Ramos (cell line): ENCODE results near the gene ITPR3.

Experiments used
- in situ Hi-C: fragments of 300-500 bp; cut with MboI; formaldehyde crosslinking; loops from one replicate; pipeline ENCODE4 v1.14.3; 2022; ENCODE audit warnings: low sequenced_read_pairs; ENCODE audit not compliant: unreplicated experiment

Gene ITPR3

GRCh38 chr6:33663727-33664449 is 42.8 kb downstream of the ITPR3 start:
- in situ Hi-C loops = no loop called here

DNA sequence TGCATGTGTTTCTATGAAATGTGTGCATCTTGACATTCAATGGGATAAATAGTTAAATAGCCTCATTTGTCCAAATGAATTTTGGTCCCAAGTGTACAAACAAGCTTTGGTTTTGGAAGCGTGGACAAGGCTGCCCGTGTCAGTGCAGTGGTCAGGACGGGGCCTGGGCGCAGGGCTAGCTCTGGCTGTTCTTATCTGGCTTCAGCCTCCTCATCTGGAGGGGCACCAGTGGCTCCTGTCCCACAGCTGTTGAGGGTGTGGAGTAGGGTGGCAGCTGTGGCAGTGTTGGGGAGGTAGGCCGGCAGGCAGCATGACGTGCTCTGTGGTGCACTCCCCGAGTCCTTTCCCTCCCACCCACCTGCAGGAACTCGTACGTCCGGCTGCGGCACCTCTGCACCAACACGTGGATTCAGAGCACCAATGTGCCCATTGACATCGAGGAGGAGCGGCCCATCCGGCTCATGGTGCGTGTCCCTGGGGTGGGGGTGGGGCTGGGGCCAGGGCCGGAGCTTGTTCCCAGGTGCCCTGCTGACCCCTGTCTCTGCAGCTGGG is 43.5 kb downstream of the ITPR3 start:
- in situ Hi-C loops = no loop called here

DNA sequence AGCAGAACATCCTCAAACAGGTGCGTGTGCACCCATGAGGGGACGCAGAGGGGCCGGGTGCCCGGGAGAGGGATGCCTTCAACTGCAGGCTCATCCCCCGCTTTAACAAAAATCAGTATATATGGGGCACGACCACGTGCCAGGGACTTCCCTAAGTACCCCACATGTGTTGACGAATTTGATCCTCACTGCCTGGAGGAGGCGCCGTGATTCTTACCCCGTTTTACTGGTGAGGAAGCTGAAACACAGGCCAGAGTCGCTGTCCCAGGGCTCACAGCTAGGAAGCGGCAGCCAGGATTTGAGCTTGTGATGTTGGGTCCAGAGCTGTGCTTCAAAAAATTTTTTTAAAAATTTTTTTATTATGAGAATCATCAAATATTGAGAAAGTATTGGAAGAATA is 44.8 kb downstream of the ITPR3 start:
- in situ Hi-C loops = no loop called here

- in situ Hi-C loops = no loop called here
Measured at GRCh38 chr6:33667072-33667471, 46.0 kb downstream of the ITPR3 start.

DNA sequence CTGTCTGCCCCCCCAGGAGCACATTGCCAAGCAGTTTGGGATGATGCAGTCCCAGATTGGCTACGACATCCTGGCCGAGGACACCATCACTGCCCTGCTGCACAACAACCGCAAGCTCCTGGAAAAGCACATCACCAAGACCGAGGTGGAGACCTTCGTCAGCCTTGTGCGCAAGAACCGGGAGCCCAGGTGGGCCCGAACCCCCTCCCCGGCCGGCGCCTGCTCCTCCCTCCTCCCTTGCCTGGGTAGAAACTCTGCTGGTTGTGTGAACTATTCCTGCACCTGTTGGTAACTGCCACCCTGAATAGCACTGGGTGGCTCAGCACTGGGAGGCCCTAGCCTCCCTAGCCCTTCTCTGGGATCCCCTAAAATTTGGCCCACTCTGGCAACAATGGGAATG is 46.7 kb downstream of the ITPR3 start:
- in situ Hi-C loops = no loop called here

- in situ Hi-C loops = no loop called here
Measured at GRCh38 chr6:33668328-33668727, 47.2 kb downstream of the ITPR3 start.

DNA sequence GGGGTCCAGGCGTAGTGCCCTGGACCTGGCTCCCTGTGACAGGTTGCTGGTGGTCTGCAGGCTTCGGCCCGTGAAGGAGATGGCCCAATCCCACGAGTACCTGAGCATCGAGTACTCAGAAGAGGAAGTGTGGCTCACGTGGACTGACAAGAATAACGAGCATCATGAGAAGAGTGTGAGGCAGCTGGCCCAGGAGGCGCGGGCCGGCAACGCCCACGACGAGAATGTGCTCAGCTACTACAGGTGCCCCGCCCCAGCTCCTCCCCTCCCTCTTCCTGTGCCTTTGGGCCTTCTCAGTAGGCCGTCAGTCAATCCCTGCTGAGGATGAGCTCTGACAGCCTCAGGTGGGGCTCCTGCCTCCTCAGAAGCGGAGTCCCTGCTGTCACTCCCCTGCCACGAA is 47.8 kb downstream of the ITPR3 start:
- in situ Hi-C loops = no loop called here

DNA sequence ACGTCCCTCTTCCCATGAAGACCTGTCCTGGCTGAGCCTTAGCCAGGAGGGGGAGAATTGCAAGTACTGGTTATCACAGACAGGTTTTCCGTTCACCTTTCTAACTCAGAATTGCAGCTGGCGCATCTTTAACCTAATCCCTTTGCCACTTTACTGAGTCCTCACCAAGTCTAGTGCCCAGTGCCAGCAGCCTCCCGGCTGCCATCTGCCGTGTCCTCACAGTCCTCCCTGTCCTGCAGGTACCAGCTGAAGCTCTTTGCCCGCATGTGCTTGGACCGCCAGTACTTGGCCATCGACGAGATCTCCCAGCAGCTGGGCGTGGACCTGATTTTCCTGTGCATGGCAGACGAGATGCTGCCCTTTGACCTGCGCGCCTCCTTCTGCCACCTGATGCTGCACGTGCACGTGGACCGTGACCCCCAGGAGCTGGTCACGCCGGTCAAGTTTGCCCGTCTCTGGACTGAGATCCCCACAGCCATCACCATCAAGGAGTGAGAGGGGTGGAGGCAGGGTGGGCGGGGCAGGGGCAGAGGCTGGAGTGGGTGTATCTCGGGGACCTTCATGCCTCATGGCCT is 49.1 kb downstream of the ITPR3 start:
- in situ Hi-C loops = no loop called here

DNA sequence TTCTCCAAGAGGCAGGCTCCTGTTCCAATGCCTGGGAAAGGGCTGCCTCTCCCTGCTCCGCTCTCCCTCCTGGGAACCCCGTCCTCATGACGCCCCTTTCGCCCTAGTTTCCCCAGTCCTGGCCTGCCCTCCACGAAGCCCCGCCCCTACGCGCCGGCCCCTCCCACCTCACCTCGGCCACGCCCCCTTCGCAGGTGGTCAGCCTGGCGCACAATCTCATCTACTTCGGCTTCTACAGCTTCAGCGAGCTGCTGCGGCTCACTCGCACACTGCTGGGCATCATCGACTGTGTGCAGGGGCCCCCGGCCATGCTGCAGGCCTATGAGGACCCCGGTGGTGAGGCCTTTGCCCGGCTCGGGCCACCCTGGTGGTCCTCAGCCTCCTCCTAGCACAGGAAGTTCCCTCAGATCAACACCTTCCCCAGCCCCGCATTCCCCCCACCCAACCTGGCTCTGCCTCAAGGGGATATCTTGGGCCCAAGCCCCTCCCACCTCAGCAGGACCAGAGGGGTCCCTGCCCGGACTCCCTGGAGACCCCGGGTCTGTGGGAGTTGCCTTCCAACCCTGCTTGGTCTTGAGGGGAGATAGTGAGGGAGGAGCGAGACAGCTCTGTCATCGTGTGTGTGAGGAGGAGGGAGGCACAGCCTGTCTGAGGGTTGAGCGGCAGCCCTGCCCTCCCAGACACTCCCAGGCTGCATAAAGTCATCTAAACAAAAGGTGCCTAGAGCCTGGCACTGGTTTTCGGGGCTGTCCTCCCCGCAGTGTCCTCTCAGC is 50.0 kb downstream of the ITPR3 start:
- in situ Hi-C loops = no loop called here

DNA sequence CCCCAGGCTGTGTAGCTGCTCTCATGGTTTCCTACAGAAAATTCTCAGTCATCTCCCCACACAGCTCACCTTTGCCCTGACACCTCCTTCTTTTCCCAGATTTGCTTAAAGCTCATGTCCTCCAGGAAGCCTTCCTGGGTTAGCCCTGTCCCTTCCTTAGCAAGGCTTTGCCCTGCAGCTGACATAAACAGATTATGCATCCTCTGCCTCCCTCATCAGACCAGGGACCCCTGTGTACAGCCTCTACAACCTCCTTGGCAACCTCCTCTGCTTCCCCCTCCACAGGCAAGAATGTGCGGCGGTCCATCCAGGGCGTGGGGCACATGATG is 50.6 kb downstream of the ITPR3 start:
- in situ Hi-C loops = no loop called here

GRCh38 chr6:33672808-33673207 is 51.7 kb downstream of the ITPR3 start:
- in situ Hi-C loops = no loop called here

- in situ Hi-C loops = no loop called here
Measured at GRCh38 chr6:33673851-33674250, 52.7 kb downstream of the ITPR3 start.

GRCh38 chr6:33675968-33676367 is 54.8 kb downstream of the ITPR3 start:
- in situ Hi-C loops = no loop called here

GRCh38 chr6:33676416-33677142 is 55.5 kb downstream of the ITPR3 start:
- in situ Hi-C loops = no loop called here

- in situ Hi-C loops = no loop called here
Measured at GRCh38 chr6:33677143-33677660, 56.1 kb downstream of the ITPR3 start.

DNA sequence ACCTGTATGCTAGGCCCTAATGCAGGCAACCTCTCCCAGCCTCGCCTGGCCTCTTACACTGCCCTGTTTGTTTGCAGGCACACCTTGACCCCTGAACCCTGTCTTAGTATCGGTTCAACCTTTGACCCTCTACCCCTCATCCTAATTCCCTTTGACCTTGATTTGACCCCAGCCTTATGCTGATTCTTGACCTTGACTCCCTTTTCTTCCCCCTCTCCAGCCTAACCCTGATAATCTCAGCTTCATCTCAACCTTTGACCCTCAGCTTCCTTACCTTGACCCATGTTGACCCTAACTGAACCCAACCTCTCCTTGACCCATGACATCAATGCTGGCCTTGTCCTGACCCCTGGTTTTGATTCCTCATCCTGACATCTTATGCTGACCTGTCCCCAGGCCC is 56.6 kb downstream of the ITPR3 start:
- in situ Hi-C loops = no loop called here

DNA sequence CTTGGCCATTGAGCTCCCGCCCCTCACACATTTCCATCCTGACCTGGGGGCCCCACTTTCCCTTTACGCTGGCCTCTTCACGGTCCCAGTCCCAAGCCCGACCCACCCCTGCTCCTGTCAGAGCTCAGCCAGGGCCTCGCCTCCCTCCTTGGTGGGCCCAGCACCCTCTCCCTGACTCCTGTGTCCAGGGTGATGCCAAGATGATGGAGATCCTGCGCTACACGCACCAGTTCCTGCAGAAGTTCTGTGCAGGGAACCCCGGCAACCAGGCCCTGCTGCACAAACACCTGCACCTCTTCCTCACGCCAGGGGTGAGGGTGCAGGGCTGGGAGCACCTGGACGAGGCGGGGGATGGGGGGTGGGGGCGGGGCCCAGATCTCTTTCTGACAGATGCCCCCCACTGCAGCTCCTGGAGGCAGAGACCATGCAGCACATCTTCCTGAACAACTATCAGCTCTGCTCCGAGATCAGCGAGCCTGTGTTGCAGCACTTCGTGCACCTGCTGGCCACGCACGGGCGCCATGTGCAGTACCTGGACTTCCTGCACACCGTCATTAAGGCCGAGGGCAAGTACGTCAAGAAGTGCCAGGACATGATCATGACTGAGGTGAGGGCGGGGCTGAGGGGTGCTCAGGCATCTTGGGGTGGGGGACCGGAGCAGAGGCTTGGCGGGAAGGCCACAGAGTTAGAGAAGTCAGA is 57.3 kb downstream of the ITPR3 start:
- in situ Hi-C loops = no loop called here

DNA sequence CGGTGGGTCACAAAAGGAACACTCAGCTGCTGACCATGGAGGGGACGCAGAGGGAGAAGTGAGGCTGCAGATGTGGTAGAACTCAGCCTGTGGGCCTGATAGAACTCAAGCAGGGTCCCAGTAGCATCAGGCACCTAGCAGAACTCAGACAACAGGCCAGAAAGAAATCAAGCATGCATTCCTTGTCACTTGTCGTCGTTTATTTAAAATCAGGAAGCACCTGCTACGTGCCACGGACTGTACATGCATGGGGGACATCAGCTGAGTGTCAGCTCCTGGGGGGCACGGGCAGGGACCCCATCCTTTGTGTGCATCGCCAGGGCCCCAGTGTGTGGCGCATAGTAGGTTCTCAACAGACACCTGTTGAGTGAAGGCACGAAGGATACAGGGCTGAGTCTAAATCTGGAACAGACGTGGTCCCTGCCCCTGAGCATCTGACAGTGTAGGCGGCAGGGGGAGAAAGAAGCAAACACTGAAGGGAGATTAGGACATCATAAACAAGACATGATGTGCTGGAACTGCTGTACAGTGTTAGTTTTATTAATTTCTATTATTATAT is 57.9 kb downstream of the ITPR3 start:
- in situ Hi-C loops = no loop called here

DNA sequence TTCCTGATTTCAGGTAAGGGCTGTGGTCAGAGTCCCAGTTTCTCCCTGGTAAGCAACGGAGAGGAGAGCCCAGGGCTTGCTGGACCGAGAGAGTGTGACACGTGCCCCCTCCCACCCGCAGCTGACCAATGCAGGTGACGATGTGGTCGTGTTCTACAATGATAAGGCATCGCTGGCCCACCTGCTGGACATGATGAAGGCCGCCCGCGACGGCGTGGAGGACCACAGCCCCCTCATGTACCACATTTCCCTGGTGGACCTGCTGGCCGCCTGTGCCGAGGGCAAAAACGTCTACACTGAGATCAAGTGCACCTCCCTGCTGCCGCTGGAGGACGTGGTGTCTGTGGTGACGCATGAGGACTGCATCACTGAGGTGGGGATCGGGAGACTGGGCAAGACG is 58.6 kb downstream of the ITPR3 start:
- in situ Hi-C loops = no loop called here

GRCh38 chr6:33682341-33682740 is 61.2 kb downstream of the ITPR3 start:
- in situ Hi-C loops = no loop called here
